ENCODE measurements around the gene NFAM1. TPM values are rescaled to one million over a fixed set of nuclear protein-coding genes. Genes with fewer than 3 reads are reported as not detected.

Gene NFAM1
- under 1 TPM; 0.15 to 0.40 TPM for total RNA-seq

- no peaks in the 10 kb centered on the region for H3K4me1 Mint-ChIP-seq
- no peak within 1 kb of the TSS for H3K4me3 Mint-ChIP-seq
- ATAC-seq (replicated peaks): no peak
- no peak within 1 kb of the TSS for H3K27ac Mint-ChIP-seq
- H3K36me3 Mint-ChIP-seq (ENCODE audit: low read depth): no peaks in the 10 kb centered on the region
- no peaks in the 10 kb centered on the region for H3K9me3 Mint-ChIP-seq
- peaks cover 14% of the 10 kb centered on the region for H3K27me3 Mint-ChIP-seq
These were observed at the start of gene NFAM1 for GRCh38 chr22:42432020-42432596. Gene NFAM1, minus strand, starts transcription at chr22:42432403. Its CDS starts 46 bp downstream, at chr22:42432357.

- peaks cover 4% of the 10 kb centered on the region for H3K27me3 Mint-ChIP-seq
- H3K36me3 Mint-ChIP-seq (ENCODE audit: low read depth): no peaks in the 10 kb centered on the region
- H3K4me3 Mint-ChIP-seq: no peak overlapping the region
- no peaks in the 10 kb centered on the region for H3K9me3 Mint-ChIP-seq
- no peak for ATAC-seq (replicated peaks)
- no peak overlapping the region for H3K27ac Mint-ChIP-seq
- no peaks in the 10 kb centered on the region for H3K4me1 Mint-ChIP-seq
These were observed 42.9 kb upstream of the NFAM1 start for GRCh38 chr22:42475122-42475521.

GRCh38 chr22:42473484-42474193 is 41.4 kb upstream of the NFAM1 start:
- no peak for ATAC-seq (replicated peaks)
- no peaks in the 10 kb centered on the region for H3K36me3 Mint-ChIP-seq (ENCODE audit: low read depth)

GRCh38 chr22:42472671-42473070 is 40.5 kb upstream of the NFAM1 start:
- Mint-ChIP-seq H3K4me1 (no peaks in the 10 kb centered on the region), H3K9me3 (no peaks in the 10 kb centered on the region), H3K36me3 (ENCODE audit: low read depth) (no peaks in the 10 kb centered on the region), H3K4me3 (no peak overlapping the region), H3K27me3 (peaks cover 4% of the 10 kb centered on the region), H3K27ac (peak overlapping the region; percentile 8)
- ATAC-seq (replicated peaks): no peak

More at GRCh38 chr22:42473484-42474193, 41.4 kb upstream of the NFAM1 start:
- H3K27me3 Mint-ChIP-seq: peaks cover 4% of the 10 kb centered on the region
- no peaks in the 10 kb centered on the region for H3K9me3 Mint-ChIP-seq
- no peaks in the 10 kb centered on the region for H3K4me1 Mint-ChIP-seq
- H3K4me3 Mint-ChIP-seq: no peak overlapping the region
- H3K27ac Mint-ChIP-seq: no peak overlapping the region

- Mint-ChIP-seq H3K4me3 (no peak overlapping the region), H3K27me3 (peaks cover 4% of the 10 kb centered on the region), H3K36me3 (ENCODE audit: low read depth) (no peaks in the 10 kb centered on the region), H3K4me1 (no peaks in the 10 kb centered on the region), H3K9me3 (no peaks in the 10 kb centered on the region), H3K27ac (no peak overlapping the region)
- ATAC-seq (replicated peaks): no peak
These were observed 39.2 kb upstream of the NFAM1 start for GRCh38 chr22:42471441-42471840.

GRCh38 chr22:42470366-42471082 is 38.3 kb upstream of the NFAM1 start:
- Mint-ChIP-seq H3K27ac (no peak overlapping the region), H3K27me3 (peaks cover 4% of the 10 kb centered on the region), H3K9me3 (no peaks in the 10 kb centered on the region)

GRCh38 chr22:42468841-42469240 is 36.6 kb upstream of the NFAM1 start:
- no peaks in the 10 kb centered on the region for H3K9me3 Mint-ChIP-seq
- no peaks in the 10 kb centered on the region for H3K4me1 Mint-ChIP-seq
- ATAC-seq (replicated peaks): no peak
- H3K27me3 Mint-ChIP-seq: no peaks in the 10 kb centered on the region
- no peak overlapping the region for H3K27ac Mint-ChIP-seq
- H3K4me3 Mint-ChIP-seq: no peak overlapping the region
- H3K36me3 Mint-ChIP-seq (ENCODE audit: low read depth): no peaks in the 10 kb centered on the region

More at GRCh38 chr22:42470366-42471082, 38.3 kb upstream of the NFAM1 start:
- Mint-ChIP-seq H3K36me3 (ENCODE audit: low read depth) (no peaks in the 10 kb centered on the region), H3K4me1 (no peaks in the 10 kb centered on the region), H3K4me3 (no peak overlapping the region)
- no peak for ATAC-seq (replicated peaks)

DNA sequence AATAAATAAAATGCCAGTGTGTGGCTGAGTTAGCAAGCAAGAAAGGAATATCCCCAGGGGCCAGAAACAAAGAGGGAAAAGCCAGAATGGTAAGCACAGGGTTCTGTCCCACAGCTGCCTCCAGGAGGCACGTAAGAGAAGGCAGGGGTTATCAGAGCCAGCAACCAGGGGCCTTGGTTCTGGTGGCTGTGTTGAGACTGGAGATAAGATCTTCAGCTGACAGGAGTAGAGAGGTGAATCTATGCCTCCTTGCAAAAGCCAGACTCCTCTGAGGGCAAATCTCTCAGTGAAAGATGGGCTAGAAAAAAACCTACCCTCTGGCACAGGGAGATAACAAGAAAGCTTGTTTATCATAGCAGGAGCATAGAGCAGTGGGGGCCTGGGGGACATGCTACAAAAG is 29.8 kb upstream of the NFAM1 start:
- Mint-ChIP-seq H3K36me3 (ENCODE audit: low read depth) (no peaks in the 10 kb centered on the region), H3K27me3 (peaks cover 17% of the 10 kb centered on the region), H3K27ac (no peak overlapping the region), H3K4me1 (no peaks in the 10 kb centered on the region), H3K9me3 (no peaks in the 10 kb centered on the region), H3K4me3 (no peak overlapping the region)
- no peak for ATAC-seq (replicated peaks)

- peaks cover 19% of the 10 kb centered on the region for H3K27me3 Mint-ChIP-seq
- no peak overlapping the region for H3K4me3 Mint-ChIP-seq
These were observed 29.3 kb upstream of the NFAM1 start for GRCh38 chr22:42461511-42461910.

DNA sequence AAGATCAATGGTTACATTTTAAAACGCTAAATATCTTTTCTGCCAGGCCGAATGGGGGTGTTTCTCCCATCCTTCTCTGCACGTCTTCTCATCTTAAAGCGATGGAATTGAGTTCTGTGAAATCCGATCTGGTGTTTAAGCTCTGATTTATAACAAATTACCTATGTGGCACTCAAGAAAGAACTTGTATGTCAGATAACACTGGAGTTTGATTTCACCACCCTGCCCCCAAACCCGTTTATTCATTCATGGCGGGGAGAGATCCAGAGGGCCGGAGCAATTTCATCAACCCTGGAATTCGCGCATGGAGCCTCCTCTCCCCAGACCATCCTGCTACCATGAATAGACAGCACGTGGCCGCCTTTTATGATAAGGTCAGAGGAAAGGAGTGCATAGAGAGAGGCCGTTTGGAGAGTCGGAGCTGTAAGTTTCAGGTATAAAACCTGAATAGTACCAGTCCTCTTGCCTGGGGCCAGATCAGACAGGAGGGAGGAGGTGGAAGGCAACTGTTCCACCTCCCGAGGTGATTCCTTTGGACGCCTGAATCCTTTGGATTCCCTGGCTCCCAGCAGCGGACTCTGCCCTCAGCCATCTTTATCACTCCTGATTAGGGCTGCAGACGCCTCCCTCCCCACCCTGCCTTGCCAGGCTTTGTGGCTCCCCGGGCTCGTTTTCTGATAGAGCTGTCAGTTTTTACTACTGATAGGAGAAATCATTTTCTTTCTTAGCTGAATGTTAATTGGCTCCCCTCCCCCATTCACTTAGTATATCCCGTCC is 27.3 kb upstream of the NFAM1 start:
- Mint-ChIP-seq H3K36me3 (ENCODE audit: low read depth) (no peaks in the 10 kb centered on the region), H3K4me1 (no peaks in the 10 kb centered on the region), H3K27ac (no peak overlapping the region), H3K27me3 (peaks cover 26% of the 10 kb centered on the region), H3K9me3 (no peaks in the 10 kb centered on the region), H3K4me3 (no peak overlapping the region)
- ATAC-seq (replicated peaks): no peak

More at GRCh38 chr22:42461511-42461910, 29.3 kb upstream of the NFAM1 start:
- Mint-ChIP-seq H3K27ac (no peak overlapping the region), H3K9me3 (no peaks in the 10 kb centered on the region), H3K4me1 (no peaks in the 10 kb centered on the region), H3K36me3 (ENCODE audit: low read depth) (no peaks in the 10 kb centered on the region)
- no peak for ATAC-seq (replicated peaks)

- no peaks in the 10 kb centered on the region for H3K4me1 Mint-ChIP-seq
- ATAC-seq (replicated peaks): no peak
- no peaks in the 10 kb centered on the region for H3K36me3 Mint-ChIP-seq (ENCODE audit: low read depth)
- H3K27ac Mint-ChIP-seq: no peak overlapping the region
- H3K4me3 Mint-ChIP-seq: no peak overlapping the region
- peaks cover 14% of the 10 kb centered on the region for H3K27me3 Mint-ChIP-seq
- no peaks in the 10 kb centered on the region for H3K9me3 Mint-ChIP-seq
These were observed 20.7 kb upstream of the NFAM1 start for GRCh38 chr22:42452916-42453315.

DNA sequence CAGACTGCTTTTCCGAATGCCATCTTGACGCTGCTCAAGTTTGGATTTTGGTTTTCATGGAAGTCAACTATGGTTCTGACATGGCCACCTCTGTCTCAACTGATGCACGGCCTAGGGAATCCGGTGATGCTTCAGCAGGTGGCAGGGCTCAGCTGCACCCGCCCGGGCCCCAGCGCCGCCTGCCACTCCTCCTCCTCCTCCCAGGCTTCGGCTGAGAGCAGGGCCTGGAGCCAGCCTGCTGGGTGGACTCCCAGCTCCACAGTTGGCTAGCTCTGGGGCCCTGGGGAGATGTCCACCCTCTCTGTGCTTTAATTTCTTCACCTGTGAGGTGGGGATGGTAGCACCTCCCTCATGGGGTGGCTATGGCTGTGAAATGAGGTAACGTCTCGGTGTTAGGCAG is 20.3 kb upstream of the NFAM1 start:
- Mint-ChIP-seq H3K9me3 (no peaks in the 10 kb centered on the region), H3K27me3 (peaks cover 14% of the 10 kb centered on the region), H3K27ac (no peak overlapping the region), H3K4me1 (no peaks in the 10 kb centered on the region), H3K4me3 (no peak overlapping the region), H3K36me3 (ENCODE audit: low read depth) (no peaks in the 10 kb centered on the region)
- no peak for ATAC-seq (replicated peaks)

DNA sequence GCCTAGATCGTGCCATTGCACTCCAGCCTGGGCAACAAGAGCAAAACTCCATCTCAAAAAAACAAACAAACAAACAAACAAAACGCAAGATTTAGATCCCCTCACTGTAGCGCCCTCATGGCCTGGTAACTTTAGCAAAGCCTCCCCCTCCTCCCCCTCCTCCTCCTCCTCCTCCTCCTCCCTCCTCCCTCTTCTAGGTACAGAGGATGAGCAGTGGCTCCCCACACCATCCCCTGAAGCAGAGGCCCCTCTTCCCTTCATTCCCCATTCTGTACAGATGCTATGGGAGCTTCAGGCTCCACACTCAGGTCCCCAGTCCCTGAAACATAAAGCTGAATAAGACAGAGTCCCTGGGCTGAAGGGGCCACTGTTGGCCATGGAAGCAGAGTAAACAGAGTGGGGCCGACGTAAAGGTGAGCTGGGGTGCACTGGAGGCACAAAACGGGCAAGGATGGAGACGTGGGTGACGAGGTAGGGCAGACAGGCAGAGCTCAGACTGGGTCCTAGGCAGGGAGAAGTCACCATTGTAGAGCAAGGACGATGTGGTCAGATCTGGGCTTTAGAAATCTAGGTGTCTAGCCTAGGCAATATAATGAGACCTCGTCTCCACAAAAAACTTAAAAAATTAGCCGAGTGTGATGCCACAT is 19.4 kb upstream of the NFAM1 start:
- H3K4me1 Mint-ChIP-seq: no peaks in the 10 kb centered on the region
- H3K4me3 Mint-ChIP-seq: no peak overlapping the region
- H3K36me3 Mint-ChIP-seq (ENCODE audit: low read depth): no peaks in the 10 kb centered on the region

GRCh38 chr22:42450862-42451261 is 18.7 kb upstream of the NFAM1 start:
- Mint-ChIP-seq H3K4me3 (no peak overlapping the region), H3K27me3 (peaks cover 5% of the 10 kb centered on the region), H3K36me3 (ENCODE audit: low read depth) (no peaks in the 10 kb centered on the region), H3K9me3 (no peaks in the 10 kb centered on the region), H3K27ac (no peak overlapping the region), H3K4me1 (no peaks in the 10 kb centered on the region)
- no peak for ATAC-seq (replicated peaks)

More for the DNA sequence above, 19.4 kb upstream of the NFAM1 start:
- Mint-ChIP-seq H3K9me3 (no peaks in the 10 kb centered on the region), H3K27me3 (peaks cover 13% of the 10 kb centered on the region), H3K27ac (no peak overlapping the region)
- no peak for ATAC-seq (replicated peaks)
